Measurements from ENCODE around the gene RGS7.

The RGS7 gene

GRCh38 chr1:241351841-241352240 lies 5.2 kb downstream of the RGS7 start:
- Histone ChIP-seq H3K4me1 (ENCODE audit: control insufficient read depth, low read depth, low read length) (no peaks in the 10 kb centered on the region), H3K4ac (ENCODE audit: low read depth, low read length) (no peak overlapping the region), H3K23ac (ENCODE audit: low read length) (no peak overlapping the region), H3K79me2 (ENCODE audit: control insufficient read depth, insufficient read depth, low read length) (no peaks in the 10 kb centered on the region), H3K79me1 (ENCODE audit: low read length) (no peaks in the 10 kb centered on the region), H3K9ac (ENCODE audit: low read length) (no peak overlapping the region), H2AK5ac (ENCODE audit: low read length) (no peak overlapping the region), H3K18ac (ENCODE audit: low read length) (no peak overlapping the region), H4K8ac (ENCODE audit: low read depth, low read length) (no peak overlapping the region), H3K4me2 (ENCODE audit: low read length) (no peak overlapping the region), H3K27me3 (ENCODE audit: insufficient read depth, low read length, poor library complexity) (peaks cover 3% of the 10 kb centered on the region), H2BK5ac (ENCODE audit: low read length) (no peak overlapping the region), H3K4me3 (ENCODE audit: low read length) (no peak overlapping the region), H2BK15ac (replicated peaks; ENCODE audit: low read depth) (no peak overlapping the region), H3K27ac (ENCODE audit: low read depth, low read length) (no peak overlapping the region), H4K5ac (ENCODE audit: low read length) (no peak overlapping the region), H2BK120ac (ENCODE audit: low read depth, low read length) (no peak overlapping the region), H3K56ac (ENCODE audit: low read length) (no peak overlapping the region), H3K36me3 (ENCODE audit: control insufficient read depth, insufficient read depth, low read length) (no peaks in the 10 kb centered on the region)
- WGBS (ENCODE audit: extremely low coverage, insufficient coverage, low lambda C conversion rate) = no CpG with 5 or more reads among the region's 3 CpGs
- DNase-seq = no peak

- Histone ChIP-seq H3K18ac (ENCODE audit: low read length) (no peak overlapping the region), H2BK15ac (replicated peaks; ENCODE audit: low read depth) (no peak overlapping the region), H3K79me1 (ENCODE audit: low read length) (no peaks in the 10 kb centered on the region), H3K27ac (ENCODE audit: low read depth, low read length) (no peak overlapping the region), H3K27me3 (ENCODE audit: insufficient read depth, low read length, poor library complexity) (no peaks in the 10 kb centered on the region), H3K4me3 (ENCODE audit: low read length) (no peak overlapping the region), H2BK120ac (ENCODE audit: low read depth, low read length) (no peak overlapping the region), H3K23ac (ENCODE audit: low read length) (no peak overlapping the region), H3K4me1 (ENCODE audit: control insufficient read depth, low read depth, low read length) (no peaks in the 10 kb centered on the region), H3K36me3 (ENCODE audit: control insufficient read depth, insufficient read depth, low read length) (no peaks in the 10 kb centered on the region), H2AK5ac (ENCODE audit: low read length) (no peak overlapping the region), H3K79me2 (ENCODE audit: control insufficient read depth, insufficient read depth, low read length) (no peaks in the 10 kb centered on the region), H3K4ac (ENCODE audit: low read depth, low read length) (no peak overlapping the region), H4K5ac (ENCODE audit: low read length) (no peak overlapping the region), H3K9ac (ENCODE audit: low read length) (no peak overlapping the region), H3K4me2 (ENCODE audit: low read length) (no peak overlapping the region), H3K56ac (ENCODE audit: low read length) (no peak overlapping the region), H4K8ac (ENCODE audit: low read depth, low read length) (no peak overlapping the region), H2BK5ac (ENCODE audit: low read length) (no peak overlapping the region)
- no CpG with 5 or more reads among the region's 2 CpGs for WGBS (ENCODE audit: extremely low coverage, insufficient coverage, low lambda C conversion rate)
- no peak for DNase-seq
Observed at GRCh38 chr1:241343956-241344355, 13.0 kb downstream of the RGS7 start.

GRCh38 chr1:241336335-241336734 lies 20.7 kb downstream of the RGS7 start:
- Histone ChIP-seq H2AK5ac (ENCODE audit: low read length) (no peak overlapping the region), H2BK120ac (ENCODE audit: low read depth, low read length) (no peak overlapping the region), H3K27ac (ENCODE audit: low read depth, low read length) (no peak overlapping the region), H2BK5ac (ENCODE audit: low read length) (no peak overlapping the region), H3K27me3 (ENCODE audit: insufficient read depth, low read length, poor library complexity) (no peaks in the 10 kb centered on the region), H3K4me2 (ENCODE audit: low read length) (no peak overlapping the region), H3K79me1 (ENCODE audit: low read length) (no peaks in the 10 kb centered on the region), H3K4me3 (ENCODE audit: low read length) (no peak overlapping the region), H3K9ac (ENCODE audit: low read length) (no peak overlapping the region), H3K36me3 (ENCODE audit: control insufficient read depth, insufficient read depth, low read length) (no peaks in the 10 kb centered on the region), H4K8ac (ENCODE audit: low read depth, low read length) (no peak overlapping the region), H3K56ac (ENCODE audit: low read length) (no peak overlapping the region), H3K18ac (ENCODE audit: low read length) (no peak overlapping the region), H3K23ac (ENCODE audit: low read length) (no peak overlapping the region), H3K4me1 (ENCODE audit: control insufficient read depth, low read depth, low read length) (no peaks in the 10 kb centered on the region), H2BK15ac (replicated peaks; ENCODE audit: low read depth) (no peak overlapping the region), H4K5ac (ENCODE audit: low read length) (no peak overlapping the region), H3K4ac (ENCODE audit: low read depth, low read length) (no peak overlapping the region), H3K79me2 (ENCODE audit: control insufficient read depth, insufficient read depth, low read length) (no peaks in the 10 kb centered on the region)
- no peak for DNase-seq
- no CpG with 5 or more reads among the region's 1 CpG for WGBS (ENCODE audit: extremely low coverage, insufficient coverage, low lambda C conversion rate)

GRCh38 chr1:241332987-241333386 lies 24.0 kb downstream of the RGS7 start:
- Histone ChIP-seq H3K27ac (ENCODE audit: low read depth, low read length) (no peak overlapping the region), H3K4ac (ENCODE audit: low read depth, low read length) (no peak overlapping the region)

GRCh38 chr1:241332037-241332409 lies 25.0 kb downstream of the RGS7 start:
- WGBS (ENCODE audit: extremely low coverage, insufficient coverage, low lambda C conversion rate) = no CpG with 5 or more reads among the region's 4 CpGs
- H2BK5ac ChIP-seq (ENCODE audit: low read length) = no peak overlapping the region
- H3K4me3 ChIP-seq (ENCODE audit: low read length) = no peak overlapping the region
- H3K4me1 ChIP-seq (ENCODE audit: control insufficient read depth, low read depth, low read length) = no peaks in the 10 kb centered on the region
- no peak overlapping the region for H2AK5ac ChIP-seq (ENCODE audit: low read length)
- no peak overlapping the region for H3K23ac ChIP-seq (ENCODE audit: low read length)
- H3K27me3 ChIP-seq (ENCODE audit: insufficient read depth, low read length, poor library complexity) = no peaks in the 10 kb centered on the region
- no peak overlapping the region for H4K5ac ChIP-seq (ENCODE audit: low read length)
- H3K56ac ChIP-seq (ENCODE audit: low read length) = no peak overlapping the region
- no peaks in the 10 kb centered on the region for H3K79me2 ChIP-seq (ENCODE audit: control insufficient read depth, insufficient read depth, low read length)
- no peak overlapping the region for H3K9ac ChIP-seq (ENCODE audit: low read length)
- H2BK120ac ChIP-seq (ENCODE audit: low read depth, low read length) = no peak overlapping the region
- no peaks in the 10 kb centered on the region for H3K36me3 ChIP-seq (ENCODE audit: control insufficient read depth, insufficient read depth, low read length)
- H3K18ac ChIP-seq (ENCODE audit: low read length) = no peak overlapping the region
- H3K27ac ChIP-seq (ENCODE audit: low read depth, low read length) = no peak overlapping the region
- H3K4ac ChIP-seq (ENCODE audit: low read depth, low read length) = no peak overlapping the region
- no peak for DNase-seq
- H2BK15ac ChIP-seq (replicated peaks; ENCODE audit: low read depth) = no peak overlapping the region
- H4K8ac ChIP-seq (ENCODE audit: low read depth, low read length) = no peak overlapping the region
- no peak overlapping the region for H3K4me2 ChIP-seq (ENCODE audit: low read length)
- no peaks in the 10 kb centered on the region for H3K79me1 ChIP-seq (ENCODE audit: low read length)

More at GRCh38 chr1:241332987-241333386, 24.0 kb downstream of the RGS7 start:
- H4K5ac ChIP-seq (ENCODE audit: low read length) = no peak overlapping the region
- H2AK5ac ChIP-seq (ENCODE audit: low read length) = no peak overlapping the region
- no peaks in the 10 kb centered on the region for H3K36me3 ChIP-seq (ENCODE audit: control insufficient read depth, insufficient read depth, low read length)
- H3K4me2 ChIP-seq (ENCODE audit: low read length) = no peak overlapping the region
- H3K18ac ChIP-seq (ENCODE audit: low read length) = no peak overlapping the region
- H3K23ac ChIP-seq (ENCODE audit: low read length) = no peak overlapping the region
- DNase-seq = no peak
- H4K8ac ChIP-seq (ENCODE audit: low read depth, low read length) = no peak overlapping the region
- no peaks in the 10 kb centered on the region for H3K79me2 ChIP-seq (ENCODE audit: control insufficient read depth, insufficient read depth, low read length)
- H3K27me3 ChIP-seq (ENCODE audit: insufficient read depth, low read length, poor library complexity) = no peaks in the 10 kb centered on the region
- no peak overlapping the region for H2BK120ac ChIP-seq (ENCODE audit: low read depth, low read length)
- no peak overlapping the region for H2BK5ac ChIP-seq (ENCODE audit: low read length)
- no CpG with 5 or more reads among the region's 2 CpGs for WGBS (ENCODE audit: extremely low coverage, insufficient coverage, low lambda C conversion rate)
- no peak overlapping the region for H3K4me3 ChIP-seq (ENCODE audit: low read length)
- no peak overlapping the region for H2BK15ac ChIP-seq (replicated peaks; ENCODE audit: low read depth)
- H3K9ac ChIP-seq (ENCODE audit: low read length) = no peak overlapping the region
- no peak overlapping the region for H3K56ac ChIP-seq (ENCODE audit: low read length)
- no peaks in the 10 kb centered on the region for H3K4me1 ChIP-seq (ENCODE audit: control insufficient read depth, low read depth, low read length)
- no peaks in the 10 kb centered on the region for H3K79me1 ChIP-seq (ENCODE audit: low read length)

- no peak overlapping the region for H3K23ac ChIP-seq (ENCODE audit: low read length)
- no peaks in the 10 kb centered on the region for H3K27me3 ChIP-seq (ENCODE audit: insufficient read depth, low read length, poor library complexity)
- H3K4me3 ChIP-seq (ENCODE audit: low read length) = no peak overlapping the region
- no peaks in the 10 kb centered on the region for H3K79me2 ChIP-seq (ENCODE audit: control insufficient read depth, insufficient read depth, low read length)
- no peak overlapping the region for H4K5ac ChIP-seq (ENCODE audit: low read length)
- H2BK5ac ChIP-seq (ENCODE audit: low read length) = no peak overlapping the region
- H3K4me2 ChIP-seq (ENCODE audit: low read length) = no peak overlapping the region
- H3K27ac ChIP-seq (ENCODE audit: low read depth, low read length) = no peak overlapping the region
- no peak overlapping the region for H3K56ac ChIP-seq (ENCODE audit: low read length)
- no peak overlapping the region for H2BK15ac ChIP-seq (replicated peaks; ENCODE audit: low read depth)
- no peak for DNase-seq
- WGBS (ENCODE audit: extremely low coverage, insufficient coverage, low lambda C conversion rate) = no CpG with 5 or more reads among the region's 3 CpGs
- no peak overlapping the region for H2BK120ac ChIP-seq (ENCODE audit: low read depth, low read length)
- H3K4me1 ChIP-seq (ENCODE audit: control insufficient read depth, low read depth, low read length) = no peaks in the 10 kb centered on the region
- H4K8ac ChIP-seq (ENCODE audit: low read depth, low read length) = no peak overlapping the region
- no peak overlapping the region for H3K9ac ChIP-seq (ENCODE audit: low read length)
- no peak overlapping the region for H3K4ac ChIP-seq (ENCODE audit: low read depth, low read length)
- no peak overlapping the region for H3K18ac ChIP-seq (ENCODE audit: low read length)
- H3K36me3 ChIP-seq (ENCODE audit: control insufficient read depth, insufficient read depth, low read length) = no peaks in the 10 kb centered on the region
- no peak overlapping the region for H2AK5ac ChIP-seq (ENCODE audit: low read length)
- H3K79me1 ChIP-seq (ENCODE audit: low read length) = no peaks in the 10 kb centered on the region
Observed at GRCh38 chr1:241331328-241332036, 25.5 kb downstream of the RGS7 start.
